ENCODE data around the gene KIRREL3.
A peak's percentile ranks its signal among the peaks of the same experiment; 100 is the strongest.

The KIRREL3 gene

GRCh38 chr11:126991596-126991995 is 9.0 kb downstream of the KIRREL3 start:
- DNase-seq (ENCODE audit: insufficient read length, low spot score) (no peak), FAIRE-seq (no peak)
- TF ChIP-seq CTCF (IDR thresholded peaks at IDR 0.05; ENCODE audit: insufficient read depth, missing control alignments): no peak

- FAIRE-seq (no peak), DNase-seq (ENCODE audit: insufficient read length, low spot score) (no peak)
- TF ChIP-seq CTCF (IDR thresholded peaks at IDR 0.05; ENCODE audit: insufficient read depth, missing control alignments): no peak
Measured at GRCh38 chr11:126990716-126991480, 9.7 kb downstream of the KIRREL3 start.

- DNase-seq (ENCODE audit: insufficient read length, low spot score) (peak; percentile 46), FAIRE-seq (no peak)
- TF ChIP-seq CTCF (IDR thresholded peaks at IDR 0.05; ENCODE audit: insufficient read depth, missing control alignments): peak; percentile 89
Measured at GRCh38 chr11:126989942-126990715, 10.4 kb downstream of the KIRREL3 start.

- no peak for DNase-seq (ENCODE audit: insufficient read length, low spot score)
- no peak for TF ChIP-seq CTCF (IDR thresholded peaks at IDR 0.05; ENCODE audit: insufficient read depth, missing control alignments)
- FAIRE-seq: no peak
Measured at GRCh38 chr11:126988655-126989054, 11.9 kb downstream of the KIRREL3 start.

GRCh38 chr11:126981635-126982034 is 18.9 kb downstream of the KIRREL3 start:
- TF ChIP-seq CTCF (IDR thresholded peaks at IDR 0.05; ENCODE audit: insufficient read depth, missing control alignments): no peak
- FAIRE-seq: no peak
- no peak for DNase-seq (ENCODE audit: insufficient read length, low spot score)

- no peak for FAIRE-seq
- no peak for TF ChIP-seq CTCF (IDR thresholded peaks at IDR 0.05; ENCODE audit: insufficient read depth, missing control alignments)
- DNase-seq (ENCODE audit: insufficient read length, low spot score): no peak
Measured at GRCh38 chr11:126978911-126979310, 21.7 kb downstream of the KIRREL3 start.

- DNase-seq (ENCODE audit: insufficient read length, low spot score): no peak
- TF ChIP-seq CTCF (IDR thresholded peaks at IDR 0.05; ENCODE audit: insufficient read depth, missing control alignments): no peak
- FAIRE-seq: no peak
Measured at GRCh38 chr11:126978165-126978564, 22.4 kb downstream of the KIRREL3 start.

Data from D721Med (cell line).